Measurements from ENCODE around the gene SORCS3. TPM values are rescaled to one million over a fixed set of nuclear protein-coding genes. Genes with fewer than 3 reads are reported as not detected.

Gene SORCS3
- under 1 TPM in 1 of 2 donors, not detected in 1; 0.35 TPM for total RNA-seq
- 0 to 0.15 reads per million in 2 donors for total RNA-seq

DNA sequence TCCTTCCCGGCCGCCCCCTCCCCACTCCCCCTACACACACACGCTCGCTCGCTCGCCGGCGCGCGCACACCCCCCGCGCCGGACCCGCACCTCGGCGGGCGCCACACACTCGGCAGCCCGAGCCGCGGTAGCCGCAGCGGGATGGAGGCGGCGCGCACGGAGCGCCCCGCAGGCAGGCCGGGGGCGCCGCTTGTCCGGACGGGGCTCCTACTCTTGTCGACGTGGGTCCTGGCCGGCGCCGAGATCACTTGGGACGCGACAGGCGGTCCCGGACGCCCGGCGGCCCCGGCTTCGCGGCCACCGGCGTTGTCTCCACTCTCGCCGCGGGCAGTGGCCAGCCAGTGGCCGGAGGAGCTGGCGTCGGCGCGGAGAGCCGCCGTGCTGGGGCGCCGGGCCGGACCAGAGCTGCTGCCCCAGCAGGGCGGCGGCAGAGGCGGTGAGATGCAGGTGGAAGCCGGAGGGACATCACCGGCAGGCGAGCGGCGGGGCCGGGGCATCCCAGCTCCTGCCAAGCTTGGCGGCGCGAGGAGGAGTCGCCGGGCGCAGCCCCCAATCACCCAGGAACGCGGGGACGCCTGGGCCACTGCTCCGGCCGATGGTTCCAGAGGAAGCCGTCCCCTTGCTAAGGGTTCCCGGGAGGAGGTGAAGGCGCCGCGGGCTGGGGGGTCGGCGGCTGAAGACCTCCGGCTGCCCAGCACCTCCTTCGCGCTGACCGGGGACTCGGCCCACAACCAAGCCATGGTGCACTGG is at the start of gene SORCS3:
Gene SORCS3 (plus strand): TSS at position 104 of the 750 bp plus-strand sequence.
- H3K27me3 Mint-ChIP-seq = peaks cover 63% of the 10 kb centered on the region
- peaks cover 16% of the 10 kb centered on the region for H3K36me3 Mint-ChIP-seq (ENCODE audit: low read depth)
- ATAC-seq = no peak
- peaks cover 16% of the 10 kb centered on the region for H3K4me1 Mint-ChIP-seq
- H3K27ac Mint-ChIP-seq = no peak within 1 kb of the TSS
- no peaks in the 10 kb centered on the region for H3K9me3 ChIP-seq (ENCODE audit: control insufficient read depth, low read length, poor library complexity, severe bottlenecking)
- no peak for DNase-seq
- H3K4me3 Mint-ChIP-seq = no peak within 1 kb of the TSS

DNA sequence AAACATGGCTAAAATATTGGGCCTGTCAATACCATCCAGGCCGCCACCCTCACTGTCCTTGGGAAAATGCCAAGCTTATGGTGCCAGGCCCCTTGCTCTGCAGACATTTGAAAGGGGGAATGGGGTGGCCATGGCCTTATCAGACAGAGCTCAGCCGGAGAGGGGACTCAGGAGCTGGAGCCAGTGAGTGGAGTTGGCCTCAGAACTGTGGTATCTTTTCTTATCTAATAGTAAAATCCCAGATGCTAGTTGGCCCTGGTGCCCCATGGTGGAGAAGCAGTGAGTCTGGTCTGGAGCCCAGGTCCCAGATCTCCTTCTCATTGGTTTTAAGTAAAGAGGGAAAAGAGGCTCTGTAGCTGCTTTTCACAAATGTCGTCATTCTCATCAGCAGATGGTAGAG is 49.6 kb upstream of the SORCS3 start:
- H3K9me3 ChIP-seq (ENCODE audit: control insufficient read depth, low read length, poor library complexity, severe bottlenecking) = no peaks in the 10 kb centered on the region
- H3K27ac Mint-ChIP-seq = peak overlapping the region; percentile 27
- no peaks in the 10 kb centered on the region for H3K36me3 Mint-ChIP-seq (ENCODE audit: low read depth)
- peaks cover 48% of the 10 kb centered on the region for H3K27me3 Mint-ChIP-seq
- DNase-seq (no peak), ATAC-seq (no peak)
- H3K4me1 Mint-ChIP-seq = peaks cover 13% of the 10 kb centered on the region
- H3K4me3 Mint-ChIP-seq = no peak overlapping the region

GRCh38 chr10:104601166-104601565 is 39.9 kb upstream of the SORCS3 start:
- peaks cover 2% of the 10 kb centered on the region for H3K4me1 Mint-ChIP-seq
- H3K36me3 Mint-ChIP-seq (ENCODE audit: low read depth) = no peaks in the 10 kb centered on the region
- H3K9me3 ChIP-seq (ENCODE audit: control insufficient read depth, low read length, poor library complexity, severe bottlenecking) = peaks cover 2% of the 10 kb centered on the region
- DNase-seq = no peak
- no peak overlapping the region for H3K27ac Mint-ChIP-seq
- H3K27me3 Mint-ChIP-seq = peaks cover 74% of the 10 kb centered on the region
- no peak overlapping the region for H3K4me3 Mint-ChIP-seq
- ATAC-seq = no peak

- Mint-ChIP-seq H3K36me3 (ENCODE audit: low read depth) (no peaks in the 10 kb centered on the region), H3K27ac (no peak overlapping the region), H3K27me3 (peaks cover 11% of the 10 kb centered on the region), H3K4me1 (no peaks in the 10 kb centered on the region), H3K4me3 (no peak overlapping the region)
- no peak for DNase-seq
- no peaks in the 10 kb centered on the region for H3K9me3 ChIP-seq (ENCODE audit: control insufficient read depth, low read length, poor library complexity, severe bottlenecking)
- no peak for ATAC-seq
These were observed 32.8 kb upstream of the SORCS3 start for GRCh38 chr10:104608091-104608828.

GRCh38 chr10:104612571-104613205 is 28.4 kb upstream of the SORCS3 start:
- no peak for ATAC-seq
- no peaks in the 10 kb centered on the region for H3K9me3 ChIP-seq (ENCODE audit: control insufficient read depth, low read length, poor library complexity, severe bottlenecking)
- Mint-ChIP-seq H3K4me3 (no peak overlapping the region), H3K36me3 (ENCODE audit: low read depth) (no peaks in the 10 kb centered on the region), H3K27me3 (peaks cover 20% of the 10 kb centered on the region), H3K27ac (no peak overlapping the region), H3K4me1 (no peaks in the 10 kb centered on the region)
- no peak for DNase-seq

DNA sequence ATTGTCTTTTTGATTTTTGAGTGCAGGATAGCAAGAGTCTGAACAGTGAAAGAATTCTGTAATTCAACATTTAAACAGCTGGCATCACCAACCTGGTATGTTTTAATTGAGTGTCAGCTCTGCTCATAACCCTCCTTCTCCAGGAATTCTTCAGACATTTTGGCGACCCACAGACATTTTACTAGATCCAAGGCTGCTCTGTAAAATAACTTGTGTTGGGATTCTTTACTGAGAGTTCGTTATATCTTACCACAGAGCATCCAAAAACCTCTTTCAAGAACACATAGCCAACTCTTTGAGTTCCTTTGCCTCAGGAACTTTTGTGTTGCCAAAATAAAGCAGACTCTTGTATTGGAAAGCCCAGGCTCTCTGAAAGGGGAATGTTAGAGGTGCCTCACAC is 27.7 kb upstream of the SORCS3 start:
- ATAC-seq = no peak
- Mint-ChIP-seq H3K4me3 (no peak overlapping the region), H3K4me1 (no peaks in the 10 kb centered on the region), H3K27me3 (peaks cover 27% of the 10 kb centered on the region), H3K36me3 (ENCODE audit: low read depth) (no peaks in the 10 kb centered on the region), H3K27ac (no peak overlapping the region)
- no peaks in the 10 kb centered on the region for H3K9me3 ChIP-seq (ENCODE audit: control insufficient read depth, low read length, poor library complexity, severe bottlenecking)
- DNase-seq = no peak

DNA sequence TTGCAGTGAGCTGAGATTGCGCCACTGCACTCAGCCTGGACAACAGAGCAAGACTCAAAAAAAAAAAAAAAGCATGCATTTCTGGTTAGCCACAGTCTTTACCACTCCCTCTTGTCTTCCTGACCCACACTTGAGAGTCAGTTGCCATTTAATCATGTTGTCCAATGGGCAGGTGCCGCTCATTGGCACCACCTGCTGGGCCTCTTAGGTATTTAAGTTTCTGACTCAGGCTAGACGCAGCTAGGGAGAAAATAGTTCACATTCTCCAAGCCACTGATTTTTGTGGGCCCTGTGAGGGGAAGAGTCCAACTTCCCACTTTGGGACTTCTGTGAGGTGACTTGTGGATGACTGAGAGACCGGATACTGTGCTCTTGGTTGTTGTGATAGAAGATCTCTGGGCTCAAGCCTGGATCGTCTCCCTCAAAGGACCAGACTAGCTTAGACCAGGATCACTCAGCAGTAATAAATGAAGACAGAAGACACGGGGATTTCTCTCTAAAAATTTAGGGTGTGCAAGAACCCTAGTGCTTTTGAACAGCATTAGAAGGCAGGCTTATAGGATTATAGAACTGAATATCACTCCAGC is 26.8 kb upstream of the SORCS3 start:
- H3K36me3 Mint-ChIP-seq (ENCODE audit: low read depth) = no peaks in the 10 kb centered on the region
- ATAC-seq = no peak
- H3K4me3 Mint-ChIP-seq = no peak overlapping the region
- DNase-seq = no peak
- peaks cover 37% of the 10 kb centered on the region for H3K27me3 Mint-ChIP-seq
- H3K9me3 ChIP-seq (ENCODE audit: control insufficient read depth, low read length, poor library complexity, severe bottlenecking) = no peaks in the 10 kb centered on the region
- H3K27ac Mint-ChIP-seq = no peak overlapping the region
- no peaks in the 10 kb centered on the region for H3K4me1 Mint-ChIP-seq

DNA sequence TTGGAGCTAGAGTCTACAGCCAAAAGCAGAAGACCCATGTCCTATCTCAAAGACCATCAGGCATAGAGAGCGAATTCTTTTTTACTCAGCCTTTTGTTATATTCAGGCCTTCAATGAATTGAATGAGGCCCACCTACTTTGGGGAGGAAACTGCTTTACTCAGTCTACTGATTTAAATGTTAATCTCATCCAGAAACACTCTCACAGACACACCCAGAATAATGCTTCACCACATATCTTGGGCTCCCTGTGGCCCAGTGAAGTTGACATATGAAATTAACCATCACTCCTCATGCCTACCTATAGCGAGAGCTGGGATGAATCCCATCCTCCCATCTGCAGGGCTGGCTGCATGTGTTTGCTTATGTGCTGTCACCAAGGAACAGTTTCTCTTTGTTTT is 26.0 kb upstream of the SORCS3 start:
- Mint-ChIP-seq H3K27ac (no peak overlapping the region), H3K27me3 (peaks cover 45% of the 10 kb centered on the region), H3K4me3 (no peak overlapping the region), H3K36me3 (ENCODE audit: low read depth) (no peaks in the 10 kb centered on the region), H3K4me1 (no peaks in the 10 kb centered on the region)
- H3K9me3 ChIP-seq (ENCODE audit: control insufficient read depth, low read length, poor library complexity, severe bottlenecking) = no peaks in the 10 kb centered on the region
- no peak for DNase-seq
- ATAC-seq = no peak

GRCh38 chr10:104617831-104618230 is 23.3 kb upstream of the SORCS3 start:
- Mint-ChIP-seq H3K27ac (no peak overlapping the region), H3K36me3 (ENCODE audit: low read depth) (no peaks in the 10 kb centered on the region), H3K27me3 (peaks cover 70% of the 10 kb centered on the region), H3K4me1 (no peaks in the 10 kb centered on the region), H3K4me3 (no peak overlapping the region)
- ATAC-seq (no peak), DNase-seq (no peak)
- no peaks in the 10 kb centered on the region for H3K9me3 ChIP-seq (ENCODE audit: control insufficient read depth, low read length, poor library complexity, severe bottlenecking)

- DNase-seq = no peak
- no peak overlapping the region for H3K27ac Mint-ChIP-seq
- peaks cover 82% of the 10 kb centered on the region for H3K27me3 Mint-ChIP-seq
- H3K4me1 Mint-ChIP-seq = no peaks in the 10 kb centered on the region
- ATAC-seq = no peak
- H3K9me3 ChIP-seq (ENCODE audit: control insufficient read depth, low read length, poor library complexity, severe bottlenecking) = no peaks in the 10 kb centered on the region
- H3K4me3 Mint-ChIP-seq = no peak overlapping the region
- no peaks in the 10 kb centered on the region for H3K36me3 Mint-ChIP-seq (ENCODE audit: low read depth)
These were observed 18.9 kb upstream of the SORCS3 start for GRCh38 chr10:104622175-104622574.

DNA sequence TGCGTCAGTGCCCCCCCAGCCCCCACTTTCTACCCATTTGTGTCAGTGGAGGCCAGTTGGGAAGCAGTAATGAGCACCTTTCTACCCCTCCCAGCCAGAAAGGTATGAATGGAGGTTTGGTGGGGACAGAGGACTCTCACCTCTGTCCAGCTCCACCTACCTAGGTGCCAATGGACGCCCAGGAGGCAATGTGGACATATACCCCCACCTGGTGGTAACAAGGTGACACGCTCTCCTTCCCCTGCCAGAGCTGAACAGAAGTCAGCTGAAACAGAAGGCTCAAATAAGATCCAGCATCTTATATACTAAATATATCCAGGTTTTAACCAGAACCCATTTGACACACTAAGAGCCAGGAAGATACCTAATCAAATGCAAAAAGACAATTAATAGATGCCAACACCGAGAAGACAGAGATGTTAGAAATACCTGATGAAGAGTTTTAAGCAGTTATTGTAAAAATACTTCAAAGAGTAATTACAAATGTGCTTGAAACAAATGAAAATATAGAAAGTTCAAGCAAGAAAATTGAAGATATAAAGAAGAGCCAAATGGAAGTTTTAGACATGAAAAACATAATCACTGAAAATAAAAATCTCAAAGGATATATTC is 18.4 kb upstream of the SORCS3 start:
- H3K4me1 Mint-ChIP-seq = no peaks in the 10 kb centered on the region
- no peaks in the 10 kb centered on the region for H3K9me3 ChIP-seq (ENCODE audit: control insufficient read depth, low read length, poor library complexity, severe bottlenecking)
- no peak for ATAC-seq
- no peak overlapping the region for H3K4me3 Mint-ChIP-seq
- no peaks in the 10 kb centered on the region for H3K36me3 Mint-ChIP-seq (ENCODE audit: low read depth)
- no peak overlapping the region for H3K27ac Mint-ChIP-seq
- DNase-seq = no peak
- peaks cover 80% of the 10 kb centered on the region for H3K27me3 Mint-ChIP-seq

DNA sequence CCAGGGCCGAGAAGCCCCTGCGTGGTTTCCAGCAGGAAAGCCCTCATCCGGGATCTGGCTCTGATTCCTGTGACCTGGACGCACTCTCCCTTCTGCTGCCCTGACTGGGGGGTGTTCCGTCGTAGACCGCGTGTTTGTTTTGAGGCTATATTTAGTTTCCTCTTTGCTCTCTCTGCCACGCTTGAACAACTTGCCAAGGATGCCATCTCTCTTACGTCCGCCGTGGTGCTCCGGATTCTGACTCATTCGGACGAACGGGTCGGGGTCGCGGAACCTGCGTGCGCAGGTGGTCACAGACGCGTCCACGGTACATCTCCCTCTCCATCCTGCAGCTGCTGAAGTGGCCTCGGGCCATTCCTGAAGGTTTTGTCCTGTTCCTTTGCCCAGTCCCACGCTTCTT is 10.4 kb upstream of the SORCS3 start:
- DNase-seq = no peak
- Mint-ChIP-seq H3K36me3 (ENCODE audit: low read depth) (no peaks in the 10 kb centered on the region), H3K4me1 (peaks cover 2% of the 10 kb centered on the region), H3K4me3 (no peak overlapping the region), H3K27me3 (peaks cover 49% of the 10 kb centered on the region), H3K27ac (no peak overlapping the region)
- H3K9me3 ChIP-seq (ENCODE audit: control insufficient read depth, low read length, poor library complexity, severe bottlenecking) = no peaks in the 10 kb centered on the region
- no peak for ATAC-seq

DNA sequence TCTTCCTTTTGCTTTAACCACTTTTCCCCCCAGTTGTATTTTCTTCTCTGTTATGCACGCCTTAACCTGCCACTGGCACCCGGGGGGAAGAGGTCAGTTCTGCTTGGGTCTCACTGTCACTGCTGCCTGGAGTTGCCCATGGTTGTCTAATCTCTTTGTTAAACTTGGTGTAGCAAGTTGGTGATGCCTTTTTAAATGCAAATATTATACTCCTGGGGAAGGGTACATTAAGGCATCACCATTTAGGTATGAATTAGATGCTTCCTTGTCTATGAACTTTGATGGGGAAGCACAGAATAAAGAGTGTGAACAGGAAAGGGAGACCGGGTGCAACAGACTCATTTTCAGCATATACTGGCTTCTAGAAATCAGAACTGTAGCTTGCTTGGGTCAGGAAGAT is 9.1 kb upstream of the SORCS3 start:
- no peak for DNase-seq
- ATAC-seq = no peak
- Mint-ChIP-seq H3K27me3 (peaks cover 55% of the 10 kb centered on the region), H3K36me3 (ENCODE audit: low read depth) (no peaks in the 10 kb centered on the region), H3K4me3 (no peak overlapping the region), H3K4me1 (peaks cover 2% of the 10 kb centered on the region), H3K27ac (no peak overlapping the region)
- H3K9me3 ChIP-seq (ENCODE audit: control insufficient read depth, low read length, poor library complexity, severe bottlenecking) = no peaks in the 10 kb centered on the region

Data from T-helper 17 cell (primary cell).